H9 (cell line): Measurements from ENCODE around the gene GALNT7. TPM values are rescaled to one million over a fixed set of nuclear protein-coding genes. Genes with fewer than 3 reads are reported as not detected.

ENCODE experiments used
- DNase-seq: peaks from one replicate; pipeline ENCODE4 v3.0.0-alpha.2; 2017
- H2AFZ ChIP-seq: one replicate; pipeline ENCODE4 v1.6.1; 2013; ENCODE audit warnings: mild to moderate bottlenecking, low read length, control low read depth, moderate library complexity
- H2AK5ac ChIP-seq: 2 replicates; pipeline ENCODE4 v1.6.1; 2013; ENCODE audit warnings: low read length, control low read depth, mixed read lengths; ENCODE audit not compliant: insufficient read length
- H2BK120ac ChIP-seq: one replicate; pipeline ENCODE4 v1.6.1; 2013; ENCODE audit warnings: low read depth, mild to moderate bottlenecking, low read length, control low read depth, inconsistent platforms; ENCODE audit not compliant: poor library complexity, severe bottlenecking
- H2BK12ac ChIP-seq: 2 replicates; pipeline ENCODE4 v1.6.1; 2013; ENCODE audit warnings: low read length, control low read depth, mixed read lengths, low read depth; ENCODE audit not compliant: insufficient read length
- H2BK15ac ChIP-seq: 2 replicates; pipeline ENCODE4 v1.6.1; 2013; ENCODE audit warnings: low read depth, low read length, control low read depth
- H2BK20ac ChIP-seq: one replicate; pipeline ENCODE4 v1.6.1; 2013; ENCODE audit warnings: low read depth, mild to moderate bottlenecking, low read length, control low read depth, inconsistent platforms; ENCODE audit not compliant: poor library complexity, severe bottlenecking
- H2BK5ac ChIP-seq: 2 replicates; pipeline ENCODE4 v1.6.1; 2013; ENCODE audit warnings: low read length, control low read depth, mixed read lengths; ENCODE audit not compliant: insufficient read length
- H3K14ac ChIP-seq: 2 replicates; pipeline ENCODE4 v1.6.1; 2013; ENCODE audit warnings: low read length, control low read depth; ENCODE audit not compliant: insufficient read depth
- H3K18ac ChIP-seq: 2 replicates; pipeline ENCODE4 v1.6.1; 2013; ENCODE audit warnings: low read depth, mild to moderate bottlenecking, mixed read lengths, low read length, control low read depth; ENCODE audit not compliant: insufficient read length
- H3K23ac ChIP-seq: 2 replicates; pipeline ENCODE4 v1.6.1; 2013; ENCODE audit warnings: low read length, control low read depth, mixed read lengths, low read depth; ENCODE audit not compliant: insufficient read length
- H3K23me2 ChIP-seq: 2 replicates; pipeline ENCODE4 v1.6.1; 2013; ENCODE audit warnings: low read depth, mild to moderate bottlenecking, mixed read lengths, low read length, control low read depth; ENCODE audit not compliant: insufficient read length, poor library complexity, severe bottlenecking
- H3K27ac ChIP-seq: 2 replicates; pipeline ENCODE4 v1.5.1; 2013; ENCODE audit warnings: low read length, control low read depth, mixed read lengths, low read depth; ENCODE audit not compliant: insufficient read length
- H3K27me3 ChIP-seq: 2 replicates; pipeline ENCODE4 v1.6.1; 2013; ENCODE audit warnings: low read length, control low read depth, inconsistent platforms; ENCODE audit not compliant: insufficient read depth
- H3K4ac ChIP-seq: 2 replicates; pipeline ENCODE4 v1.6.1; 2013; ENCODE audit warnings: low read depth, mild to moderate bottlenecking, control low read depth, inconsistent platforms, low read length, moderate library complexity
- H3K4me1 ChIP-seq: 2 replicates; pipeline ENCODE4 v1.6.1; 2013; ENCODE audit warnings: low read length, control low read depth, inconsistent platforms; ENCODE audit not compliant: insufficient read depth
- H3K4me2 ChIP-seq: 2 replicates; pipeline ENCODE4 v1.6.1; 2013; ENCODE audit warnings: low read length, control low read depth, mixed read lengths; ENCODE audit not compliant: insufficient read length, insufficient read depth
- H3K56ac ChIP-seq: 2 replicates; pipeline ENCODE4 v1.6.1; 2013; ENCODE audit warnings: low read depth, mild to moderate bottlenecking, mixed read lengths, low read length, control low read depth; ENCODE audit not compliant: insufficient read length
- H3K79me1 ChIP-seq: 2 replicates; pipeline ENCODE4 v1.6.1; 2013; ENCODE audit warnings: low read depth, mild to moderate bottlenecking, moderate library complexity, low read length, control low read depth, inconsistent platforms; ENCODE audit not compliant: insufficient read depth, poor library complexity, severe bottlenecking
- H3K79me2 ChIP-seq: 2 replicates; pipeline ENCODE4 v1.6.1; 2013; ENCODE audit warnings: low read length, control low read depth, inconsistent platforms; ENCODE audit not compliant: insufficient read depth
- H3K9ac ChIP-seq: 2 replicates; pipeline ENCODE4 v1.6.1; 2013; ENCODE audit warnings: low read length, control low read depth, mixed read lengths; ENCODE audit not compliant: insufficient read length; ENCODE audit errors: extremely low read depth
- H3K9me3 ChIP-seq: one replicate; pipeline ENCODE4 v1.6.1; 2013; ENCODE audit warnings: low read depth, low read length, inconsistent platforms; ENCODE audit not compliant: control insufficient read depth
- H3T11ph ChIP-seq: one replicate; pipeline ENCODE4 v1.6.1; 2013; ENCODE audit warnings: mild to moderate bottlenecking, low read length, control low read depth, inconsistent platforms
- H4K20me1 ChIP-seq: one replicate; pipeline ENCODE4 v1.6.1; 2013; ENCODE audit not compliant: control insufficient read depth, insufficient read length, insufficient read depth
- H4K5ac ChIP-seq: 2 replicates; pipeline ENCODE4 v1.6.1; 2013; ENCODE audit warnings: low read depth, mild to moderate bottlenecking, mixed read lengths, low read length, control low read depth; ENCODE audit not compliant: insufficient read length
- H4K8ac ChIP-seq: replicated peaks from 2 replicates; pipeline ENCODE4 v1.6.1; 2013; ENCODE audit warnings: low read length, control low read depth, mixed read lengths, low read depth; ENCODE audit not compliant: insufficient read length
- H4K91ac ChIP-seq: 2 replicates; pipeline ENCODE4 v1.6.1; 2013; ENCODE audit warnings: low read depth, mild to moderate bottlenecking, moderate library complexity, mixed read lengths, low read length, control low read depth; ENCODE audit not compliant: insufficient read length
- H3K27ac Mint-ChIP-seq, 3 experiments: 2 replicates in 2 of 3; 3 replicates in 1 of 3; pipeline ENCODE4 v1.8.0; 2020 to 2021; ENCODE audit warnings: mixed read lengths in 3 of 3, mild to moderate bottlenecking in 1 of 3, moderate library complexity in 1 of 3
- H3K27me3 Mint-ChIP-seq: 2 replicates; pipeline ENCODE4 v1.8.0; 2021; ENCODE audit warnings: low read depth, mild to moderate bottlenecking, moderate library complexity, mixed read lengths
- H3K36me3 Mint-ChIP-seq, 3 experiments: 2 replicates in 2 of 3; 3 replicates in 1 of 3; pipeline ENCODE4 v1.8.0; 2020 to 2021; ENCODE audit warnings: low read depth in 3 of 3, mixed read lengths in 3 of 3; ENCODE audit not compliant: insufficient read depth in 1 of 3
- H3K4me1 Mint-ChIP-seq, 2 experiments: 2 replicates each; pipeline ENCODE4 v1.8.0; 2020; ENCODE audit warnings: mixed read lengths in 2 of 2
- H3K4me3 Mint-ChIP-seq, 2 experiments: 2 replicates in 1 of 2; 3 replicates in 1 of 2; pipeline ENCODE4 v1.8.0; 2020 to 2021; ENCODE audit warnings: mild to moderate bottlenecking in 2 of 2, mixed read lengths in 2 of 2, moderate library complexity in 1 of 2
- H3K9me3 Mint-ChIP-seq, 2 experiments: 2 replicates in 1 of 2; 3 replicates in 1 of 2; pipeline ENCODE4 v1.8.0; 2020; ENCODE audit warnings: mild to moderate bottlenecking in 2 of 2, mixed read lengths in 2 of 2, moderate library complexity in 1 of 2
- CTCF ChIP-seq: fragments of 200-600 bp; sonication (generic); conservative IDR thresholded peaks from 3 replicates; pipeline ENCODE4 v1.8.0; 2021; ENCODE audit warnings: antibody characterized with exemption, mild to moderate bottlenecking
- WGBS: extraction: QIAGEN DNeasy Blood & Tissue Kit; methylation state at CpG from one replicate; pipeline ENCODE4 v1.1.7; 2013; ENCODE audit warnings: missing lambda C conversion rate, low lambda C conversion rate, mixed read lengths; ENCODE audit not compliant: insufficient read length; ENCODE audit errors: extremely low coverage; 5-methylcytosine and 5-hydroxymethylcytosine counted together
- total RNA-seq: library from RNA; stranded (reverse); gene quantifications from 2 replicates; pipeline ENCODE4 v1.2.1, GENCODE V29; 2021

GALNT7 gene
- total RNA-seq, 1 experiment from 2014 or later: 57.3 TPM

- Histone ChIP-seq H3K23me2 (no peaks in the 10 kb centered on the region), H3K9ac (no peak overlapping the region), H3K27me3 (no peaks in the 10 kb centered on the region), H3K23ac (no peak overlapping the region), H4K91ac (no peak overlapping the region), H2BK120ac (no peak overlapping the region), H2BK20ac (no peak overlapping the region), H3K56ac (no peak overlapping the region), H3T11ph (no peak overlapping the region), H3K4ac (no peak overlapping the region), H3K9me3 (peaks cover 6% of the 10 kb centered on the region), H2BK5ac (no peak overlapping the region), H2AFZ (no peak overlapping the region), H3K18ac (no peak overlapping the region), H3K14ac (no peak overlapping the region), H2AK5ac (no peak overlapping the region), H3K79me2 (peaks cover 5% of the 10 kb centered on the region; the same call in 1 of the 2 replicates), H3K79me1 (no peaks in the 10 kb centered on the region), H3K4me1 (no peaks in the 10 kb centered on the region; the same call in 1 of the 2 replicates), H4K8ac (no peak overlapping the region), H4K20me1 (no peaks in the 10 kb centered on the region), H3K4me2 (no peak overlapping the region), H2BK15ac (no peak overlapping the region), H4K5ac (no peak overlapping the region), H2BK12ac (no peak overlapping the region), H3K27ac (no peak overlapping the region)
- Mint-ChIP-seq H3K9me3 (no peaks in the 10 kb centered on the region), H3K27ac (peak overlapping the region; percentile 56 to 87 (median 57); a peak in 3 of 7 replicates), H3K4me3 (no peak overlapping the region), H3K27me3 (no peaks in the 10 kb centered on the region), H3K36me3 (peaks cover 4 to 14% (median 7%) of the 10 kb centered on the region in 3 experiments; a peak in 6 of 7 replicates), H3K4me1 (peaks cover 23 to 27% of the 10 kb centered on the region in 2 experiments)
- TF ChIP-seq CTCF: no peak
- no CpG with 5 or more reads among the region's 4 CpGs for WGBS
- no peak for DNase-seq
Observed at GRCh38 chr4:173270312-173271027, 101.9 kb downstream of the GALNT7 start.
